ENCODE measurements around the gene MEX3A. TPM values are rescaled to one million over a fixed set of nuclear protein-coding genes. Genes with fewer than 3 reads are reported as not detected.

The MEX3A gene
- total RNA-seq, 5 donors from 2014 or later (not counting 1 experiment from before 2014, with no cell fraction given), result 0.03 to 0.58 (median 0.20) TPM

DNA sequence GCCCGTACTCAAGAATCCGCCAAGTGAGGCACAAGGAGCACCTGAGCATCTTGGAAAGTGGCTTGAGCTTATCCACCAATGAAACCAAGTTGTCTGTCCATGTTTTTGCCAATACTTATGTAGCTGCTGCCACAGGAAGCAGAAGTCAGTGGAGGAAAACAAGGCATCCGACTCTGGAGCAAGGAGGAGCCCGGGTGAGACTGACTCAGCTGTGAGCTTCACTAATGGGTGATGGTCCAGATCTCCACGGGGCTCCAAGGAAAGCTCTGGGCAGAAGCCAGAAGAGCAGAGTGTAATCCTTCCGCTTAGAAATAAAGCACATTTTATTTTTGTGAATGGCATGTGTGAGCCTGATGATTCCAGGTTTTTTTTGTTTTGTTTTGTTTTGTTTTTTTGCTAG lies 49.3 kb downstream of the MEX3A start:
- no peak for DNase-seq
- Mint-ChIP-seq H3K27me3 (no peaks in the 10 kb centered on the region), H3K36me3 (peaks cover 8% of the 10 kb centered on the region), H3K9me3 (no peaks in the 10 kb centered on the region), H3K4me3 (no peak overlapping the region), H3K27ac (no peak overlapping the region), H3K4me1 (no peaks in the 10 kb centered on the region)
- no peak for ATAC-seq (replicated peaks in 1 of 4)
- Histone ChIP-seq H3K9me3 (no peaks in the 10 kb centered on the region), H3K27ac (ENCODE audit: low read length) (no peak overlapping the region), H3K27me3 (replicated peaks in 1 of 2; ENCODE audit: control insufficient read depth in 2 of 2, extremely low read depth in 1 of 2, insufficient read depth in 2 of 2, low read length in 1 of 2) (no peaks in the 10 kb centered on the region), H3K4me3 (ENCODE audit: control insufficient read depth in 1 of 2, extremely low read depth in 1 of 2, low read length in 1 of 2) (no peak overlapping the region), H3K4me1 (ENCODE audit: control insufficient read depth in 1 of 2, extremely low read depth in 1 of 2, insufficient read depth in 2 of 2, low read length in 2 of 2) (no peaks in the 10 kb centered on the region), H3K36me3 (ENCODE audit: control insufficient read depth in 2 of 2, extremely low read depth in 1 of 2, insufficient read depth in 1 of 2, low read length in 1 of 2) (peaks cover 0 to 5% of the 10 kb centered on the region in 2 donors)
- POLR2A ChIA-PET, result interaction anchor here in 1 of 2 donors (0.6 kb wide), 1 partner anchor 438 kb away, joined by 12 read pairs; no protein-coding TSS in a partner anchor
- 78% methylated on average over 5 of the region's 6 CpGs for WGBS (ENCODE audit: insufficient coverage)
- CTCF ChIA-PET, result interaction anchor here in 1 of 2 donors (0.7 kb wide), 1 partner anchor 120 kb away, joined by 7 read pairs; no protein-coding TSS in a partner anchor

DNA sequence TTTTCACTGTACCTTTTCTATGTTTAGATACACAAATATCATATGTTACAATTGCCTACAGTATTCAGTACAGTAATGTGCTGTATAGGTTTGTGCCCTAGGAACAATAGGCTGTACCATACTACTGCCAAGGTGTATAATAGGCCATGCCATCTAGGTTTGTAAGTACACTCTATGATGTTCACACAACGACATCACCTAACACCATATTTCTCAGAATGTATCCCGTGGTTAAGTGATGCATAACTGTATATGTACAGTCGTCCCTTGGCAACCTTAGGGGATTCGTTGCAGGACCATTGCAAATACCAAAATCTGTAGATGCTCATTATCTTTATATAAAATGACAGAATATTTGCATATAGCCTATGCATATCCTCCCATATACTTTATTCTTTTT lies 55.7 kb downstream of the MEX3A start:
- Mint-ChIP-seq H3K27me3 (peaks cover 0 to 5% of the 10 kb centered on the region in 2 donors), H3K27ac (no peak overlapping the region), H3K9me3 (no peaks in the 10 kb centered on the region), H3K36me3 (no peaks in the 10 kb centered on the region), H3K4me1 (peaks cover 3 to 14% (median 7%) of the 10 kb centered on the region in 3 donors), H3K4me3 (no peak overlapping the region)
- no peak overlapping the region for H3K4me3 ChIP-seq (ENCODE audit: control insufficient read depth in 1 of 2, extremely low read depth in 1 of 2, low read length in 1 of 2)
- H3K36me3 ChIP-seq (ENCODE audit: control insufficient read depth in 2 of 2, extremely low read depth in 1 of 2, insufficient read depth in 1 of 2, low read length in 1 of 2), result no peaks in the 10 kb centered on the region
- no peaks in the 10 kb centered on the region for H3K9me3 ChIP-seq
- H3K27me3 ChIP-seq (replicated peaks in 1 of 2; ENCODE audit: control insufficient read depth in 2 of 2, extremely low read depth in 1 of 2, insufficient read depth in 2 of 2, low read length in 1 of 2), result peaks cover 0 to 5% of the 10 kb centered on the region in 2 experiments
- H3K27ac ChIP-seq (ENCODE audit: low read length), result no peak overlapping the region
- POLR2A ChIA-PET, result no interaction called here
- peaks cover 0 to 4% of the 10 kb centered on the region in 2 experiments for H3K4me1 ChIP-seq (ENCODE audit: control insufficient read depth in 1 of 2, extremely low read depth in 1 of 2, insufficient read depth in 2 of 2, low read length in 2 of 2)
- WGBS (ENCODE audit: insufficient coverage), result no CpG with 5 or more reads among the region's 4 CpGs
- CTCF ChIA-PET, result interaction anchor here in 1 of 2 donors (0.9 to 1.0 kb wide), 2 partner anchors 39 to 49 kb away, joined by 4 to 7 read pairs; no protein-coding TSS in a partner anchor
- DNase-seq (no peak), ATAC-seq (replicated peaks in 1 of 4) (no peak)

DNA sequence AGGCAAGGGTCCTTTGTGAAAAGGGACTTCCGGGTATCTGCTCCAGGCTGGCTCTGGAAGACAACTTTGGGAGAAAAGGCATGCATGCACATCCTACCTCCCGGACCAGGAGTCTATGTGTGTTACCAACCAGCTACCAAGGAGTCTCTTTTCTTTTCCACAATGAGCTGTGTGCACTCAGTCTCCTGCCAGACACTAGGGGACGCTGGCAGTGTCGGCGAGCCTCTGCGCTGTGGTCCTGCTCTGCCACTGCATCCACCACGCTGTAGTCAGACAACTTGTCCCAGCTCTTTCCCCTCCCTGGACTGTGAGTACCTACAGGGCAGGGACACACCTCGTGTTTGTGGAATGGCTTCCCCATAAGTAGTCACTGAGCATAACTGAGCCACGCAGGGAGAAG lies 56.4 kb downstream of the MEX3A start:
- Mint-ChIP-seq H3K4me1 (peaks cover 5 to 18% (median 8%) of the 10 kb centered on the region in 3 donors), H3K4me3 (no peak overlapping the region), H3K27me3 (peaks cover 0 to 5% of the 10 kb centered on the region in 2 donors), H3K27ac (peak overlapping the region in 1 of 2 donors; percentile 10), H3K36me3 (no peaks in the 10 kb centered on the region), H3K9me3 (no peaks in the 10 kb centered on the region)
- H3K27me3 ChIP-seq (replicated peaks in 1 of 2; ENCODE audit: control insufficient read depth in 2 of 2, extremely low read depth in 1 of 2, insufficient read depth in 2 of 2, low read length in 1 of 2), result peaks cover 0 to 5% of the 10 kb centered on the region in 2 experiments
- WGBS (ENCODE audit: insufficient coverage), result 22% methylated on average over 8 of the region's 9 CpGs
- POLR2A ChIA-PET, result no interaction called here
- H3K4me1 ChIP-seq (ENCODE audit: control insufficient read depth in 1 of 2, extremely low read depth in 1 of 2, insufficient read depth in 2 of 2, low read length in 2 of 2), result peaks cover 2 to 8% of the 10 kb centered on the region in 2 experiments
- H3K9me3 ChIP-seq, result no peaks in the 10 kb centered on the region
- H3K27ac ChIP-seq (ENCODE audit: low read length), result no peak overlapping the region
- H3K36me3 ChIP-seq (ENCODE audit: control insufficient read depth in 2 of 2, extremely low read depth in 1 of 2, insufficient read depth in 1 of 2, low read length in 1 of 2), result no peaks in the 10 kb centered on the region
- DNase-seq (peak in 25 of 35 experiments; percentile 1 to 56 (median 21)), ATAC-seq (replicated peaks in 1 of 4) (peak; percentile 64 to 79 (median 76))
- CTCF ChIA-PET, result interaction anchor here in 1 of 2 donors (0.7 to 1.0 kb wide), 3 partner anchors 38 to 48 kb away, joined by 3 to 7 read pairs (median 4); no protein-coding TSS in a partner anchor
- H3K4me3 ChIP-seq (ENCODE audit: control insufficient read depth in 1 of 2, extremely low read depth in 1 of 2, low read length in 1 of 2), result no peak overlapping the region

DNA sequence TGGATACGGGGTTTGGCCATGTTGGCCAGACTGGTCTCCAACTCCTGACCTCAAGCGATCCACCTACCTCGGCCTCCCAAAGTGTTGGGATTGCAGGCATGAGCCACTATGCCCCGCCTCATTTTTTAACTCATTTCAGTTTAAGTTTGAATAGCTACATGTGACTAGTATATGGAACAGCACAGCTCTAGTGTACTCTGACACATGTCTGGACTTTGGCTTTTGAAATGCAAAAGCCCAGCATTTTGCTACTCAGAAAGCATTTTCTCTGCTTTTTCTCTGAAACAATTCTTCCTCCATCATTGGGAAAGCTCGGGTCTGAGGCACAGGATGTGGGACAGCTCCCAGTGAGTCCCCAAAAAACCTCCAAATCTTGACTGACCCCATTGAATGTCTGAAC lies 57.5 kb downstream of the MEX3A start:
- Mint-ChIP-seq H3K36me3 (peaks cover 2% of the 10 kb centered on the region), H3K4me3 (no peak overlapping the region), H3K9me3 (no peaks in the 10 kb centered on the region), H3K27ac (no peak overlapping the region), H3K27me3 (peaks cover 0 to 5% of the 10 kb centered on the region in 2 donors), H3K4me1 (peaks cover 13 to 27% (median 16%) of the 10 kb centered on the region in 3 donors)
- 13% methylated on average over 1 of the region's 5 CpGs for WGBS (ENCODE audit: insufficient coverage)
- Histone ChIP-seq H3K27me3 (replicated peaks in 1 of 2; ENCODE audit: control insufficient read depth in 2 of 2, extremely low read depth in 1 of 2, insufficient read depth in 2 of 2, low read length in 1 of 2) (peaks cover 0 to 5% of the 10 kb centered on the region in 2 experiments), H3K4me3 (ENCODE audit: control insufficient read depth in 1 of 2, extremely low read depth in 1 of 2, low read length in 1 of 2) (no peak overlapping the region), H3K4me1 (ENCODE audit: control insufficient read depth in 1 of 2, extremely low read depth in 1 of 2, insufficient read depth in 2 of 2, low read length in 2 of 2) (peaks cover 9 to 16% of the 10 kb centered on the region in 2 experiments), H3K36me3 (ENCODE audit: control insufficient read depth in 2 of 2, extremely low read depth in 1 of 2, insufficient read depth in 1 of 2, low read length in 1 of 2) (no peaks in the 10 kb centered on the region), H3K9me3 (no peaks in the 10 kb centered on the region), H3K27ac (ENCODE audit: low read length) (no peak overlapping the region)
- CTCF ChIA-PET, result no interaction called here
- ATAC-seq (replicated peaks in 1 of 4) (no peak), DNase-seq (no peak)
- POLR2A ChIA-PET, result interaction anchor here in 1 of 2 donors (0.5 kb wide), 1 partner anchor 9 kb away, joined by 3 read pairs; no protein-coding TSS in a partner anchor

Other genes starting within 250 kb of the MEX3A start
- 100 to 1,000 TPM; 101 to 113 (median 105) TPM for gene GON4L, start 225.3 kb downstream of the MEX3A start, total RNA-seq
- 10 to 100 TPM in 2 of 5 donors, 1 to 10 TPM in 3; 8.6 to 19.8 (median 9.0) TPM for gene SYT11, start 222.9 kb downstream of the MEX3A start, total RNA-seq
- 10 to 100 TPM; 35.3 to 56.4 (median 39.2) TPM for gene RIT1, start 171.1 kb downstream of the MEX3A start, total RNA-seq
- 100 to 1,000 TPM in 1 of 5 donors, 10 to 100 TPM in 4; 44.5 to 102 (median 85.6) TPM for gene KHDC4, start 148.1 kb downstream of the MEX3A start, total RNA-seq
- gene RXFP4, start 140.8 kb downstream of the MEX3A start, total RNA-seq, result not detected
- 100 to 1,000 TPM; 110 to 174 (median 167) TPM for gene ARHGEF2, start 103.9 kb downstream of the MEX3A start, total RNA-seq
- 100 to 1,000 TPM; 230 to 238 (median 232) TPM for gene SSR2, start 61.5 kb downstream of the MEX3A start, total RNA-seq
- gene UBQLN4, start 28.7 kb downstream of the MEX3A start, total RNA-seq, result 10 to 100 TPM; 21.9 to 39.6 (median 37.9) TPM
- 10 to 100 TPM; 21.5 to 37.8 (median 35.2) TPM for gene LAMTOR2, start 27.7 kb downstream of the MEX3A start, total RNA-seq
- gene RAB25, start 21.3 kb downstream of the MEX3A start, total RNA-seq, result 1 to 10 TPM in 3 of 5 donors, under 1 TPM in 2; 0.26 to 2.3 (median 1.9) TPM
- gene LMNA, start 32.2 kb upstream of the MEX3A start, total RNA-seq, result 100 to 1,000 TPM in 2 of 5 donors, 10 to 100 TPM in 3; 40.3 to 970 (median 57.3) TPM
- 10 to 100 TPM in 1 of 5 donors, 1 to 10 TPM in 4; 1.5 to 12.0 (median 2.2) TPM for gene SEMA4A, start 71.1 kb upstream of the MEX3A start, total RNA-seq
- 10 to 100 TPM; 16.8 to 24.5 (median 21.4) TPM for gene SLC25A44, start 111.6 kb upstream of the MEX3A start, total RNA-seq
- gene PMF1, start 130.5 kb upstream of the MEX3A start, total RNA-seq, result 10 to 100 TPM; 54.7 to 58.7 (median 57.6) TPM
- gene BGLAP, start 159.7 kb upstream of the MEX3A start, total RNA-seq, result 1 to 10 TPM; 1.8 to 7.1 (median 5.2) TPM
- gene PAQR6, start 165.6 kb upstream of the MEX3A start, total RNA-seq, result 1 to 10 TPM; 2.5 to 3.1 (median 2.9) TPM
- gene SMG5, start 200.4 kb upstream of the MEX3A start, total RNA-seq, result 10 to 100 TPM; 60.5 to 84.2 (median 81.3) TPM
- gene TMEM79, start 201.9 kb upstream of the MEX3A start, total RNA-seq, result 10 to 100 TPM in 3 of 5 donors, 1 to 10 TPM in 2; 4.9 to 17.6 (median 17.3) TPM
- 10 to 100 TPM; 18.7 to 25.4 (median 24.1) TPM for gene GLMP, start 213.2 kb upstream of the MEX3A start, total RNA-seq
- under 1 TPM in 2 of 5 donors, not detected in 3; 0.39 to 0.88 TPM for gene VHLL, start 216.8 kb upstream of the MEX3A start, total RNA-seq

Data from T-cell (primary cell).